Ishikawa (cell line): ENCODE measurements around the gene RABAC1.
A peak's percentile ranks its signal among the peaks of the same experiment; 100 is the strongest.

Experiments used
- CEBPB ChIP-seq: IDR thresholded peaks from 2 replicates; pipeline ENCODE4 v1.6.1; 2012
- CREB1 ChIP-seq: IDR thresholded peaks from 2 replicates; pipeline ENCODE4 v1.6.1; 2012; ENCODE audit warnings: low read depth
- EP300 ChIP-seq: IDR thresholded peaks from 2 replicates; pipeline ENCODE4 v1.6.1; 2012; ENCODE audit warnings: borderline replicate concordance
- FOXM1 ChIP-seq: IDR thresholded peaks from 2 replicates; pipeline ENCODE4 v1.6.1; 2012; ENCODE audit warnings: low read depth, borderline replicate concordance
- NFIC ChIP-seq: IDR thresholded peaks from 2 replicates; pipeline ENCODE4 v1.6.1; 2012
- RAD21 ChIP-seq: IDR thresholded peaks from 2 replicates; pipeline ENCODE4 v1.6.1; 2012; ENCODE audit warnings: low read depth
- REST ChIP-seq: IDR thresholded peaks from 2 replicates; pipeline ENCODE4 v1.6.1; 2012; ENCODE audit warnings: low read depth, mild to moderate bottlenecking
- TAF1 ChIP-seq: IDR thresholded peaks from 2 replicates; pipeline ENCODE4 v1.6.1; 2012; ENCODE audit warnings: low read depth, mild to moderate bottlenecking
- TCF12 ChIP-seq: IDR thresholded peaks from 2 replicates; pipeline ENCODE4 v1.6.1; 2012; ENCODE audit warnings: low read depth
- TEAD4 ChIP-seq: IDR thresholded peaks from 2 replicates; pipeline ENCODE4 v1.6.1; 2012
- USF1 ChIP-seq: IDR thresholded peaks from 2 replicates; pipeline ENCODE4 v1.6.1; 2012
- YY1 ChIP-seq: IDR thresholded peaks from 2 replicates; pipeline ENCODE4 v1.6.1; 2012; ENCODE audit warnings: low read depth
- ZBTB7A ChIP-seq: IDR thresholded peaks from 2 replicates; pipeline ENCODE4 v1.6.1; 2012; ENCODE audit warnings: low read depth
- TF ChIP-seq, protein P1 (sequence below): IDR thresholded peaks from 2 replicates; pipeline ENCODE4 v1.6.1; 2012

RABAC1 gene

DNA sequence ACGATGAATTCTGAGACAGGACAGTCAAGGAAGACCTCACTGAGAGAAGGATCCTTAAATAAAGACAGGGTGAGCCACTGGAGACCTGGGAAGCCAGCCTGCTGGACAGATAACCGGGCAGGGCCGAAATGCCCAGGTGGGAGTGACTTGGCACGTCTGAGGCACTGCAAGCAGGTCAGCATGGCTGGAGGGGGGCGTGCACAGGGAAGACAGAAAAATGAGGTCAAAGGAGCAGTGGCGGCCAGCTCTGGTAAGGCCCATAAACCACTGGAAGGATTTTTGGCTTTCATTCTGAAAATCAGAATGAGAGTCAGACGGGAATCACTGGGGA lies 40.7 kb upstream of the RABAC1 start:
- no peak for TF ChIP-seq YY1
- no peak for TF ChIP-seq EP300

DNA sequence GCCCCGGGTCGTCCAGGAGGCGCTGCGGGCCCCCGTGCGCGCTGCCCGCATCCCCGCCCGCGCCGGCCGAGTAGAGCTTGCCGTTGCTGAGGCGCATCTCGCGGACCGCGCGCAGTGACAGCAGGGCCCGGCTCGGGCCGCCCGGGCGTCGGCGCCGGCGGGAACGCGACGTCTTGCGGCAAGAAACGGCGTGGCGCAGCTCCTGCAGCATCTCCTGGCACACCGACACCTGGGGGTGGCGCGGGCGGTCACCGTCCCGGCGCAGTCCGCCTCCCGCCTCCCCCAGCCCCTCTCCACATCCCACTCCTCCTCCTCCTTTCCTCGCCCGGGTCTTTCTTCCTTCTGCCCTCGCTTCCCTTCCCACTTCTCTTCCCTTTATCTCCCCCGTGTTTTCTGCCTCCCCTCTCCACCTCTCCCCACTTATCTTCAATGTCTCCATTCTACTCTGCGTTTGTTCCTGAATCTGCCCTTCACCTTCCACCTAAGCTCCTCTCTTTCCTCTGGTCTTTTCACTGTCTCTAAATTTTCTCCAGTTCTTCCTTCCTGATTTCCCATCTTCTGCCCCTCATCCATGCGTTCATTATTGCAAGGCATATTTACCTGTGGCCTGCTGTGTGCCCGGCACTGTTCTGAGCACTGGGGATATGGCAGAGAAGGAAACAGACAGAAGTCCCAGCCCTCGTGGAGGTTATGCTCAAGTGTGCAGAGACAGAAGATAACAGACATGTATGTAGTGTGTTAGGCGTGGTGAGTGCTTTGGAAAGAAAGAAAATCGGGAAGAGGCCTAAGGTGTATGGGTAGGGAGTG lies 40.2 kb upstream of the RABAC1 start:
- TF ChIP-seq TAF1 (no peak), USF1 (no peak), FOXM1 (no peak), CREB1 (no peak), EP300 (no peak), CEBPB (no peak), NFIC (no peak), YY1 (no peak), ZBTB7A (no peak)

DNA sequence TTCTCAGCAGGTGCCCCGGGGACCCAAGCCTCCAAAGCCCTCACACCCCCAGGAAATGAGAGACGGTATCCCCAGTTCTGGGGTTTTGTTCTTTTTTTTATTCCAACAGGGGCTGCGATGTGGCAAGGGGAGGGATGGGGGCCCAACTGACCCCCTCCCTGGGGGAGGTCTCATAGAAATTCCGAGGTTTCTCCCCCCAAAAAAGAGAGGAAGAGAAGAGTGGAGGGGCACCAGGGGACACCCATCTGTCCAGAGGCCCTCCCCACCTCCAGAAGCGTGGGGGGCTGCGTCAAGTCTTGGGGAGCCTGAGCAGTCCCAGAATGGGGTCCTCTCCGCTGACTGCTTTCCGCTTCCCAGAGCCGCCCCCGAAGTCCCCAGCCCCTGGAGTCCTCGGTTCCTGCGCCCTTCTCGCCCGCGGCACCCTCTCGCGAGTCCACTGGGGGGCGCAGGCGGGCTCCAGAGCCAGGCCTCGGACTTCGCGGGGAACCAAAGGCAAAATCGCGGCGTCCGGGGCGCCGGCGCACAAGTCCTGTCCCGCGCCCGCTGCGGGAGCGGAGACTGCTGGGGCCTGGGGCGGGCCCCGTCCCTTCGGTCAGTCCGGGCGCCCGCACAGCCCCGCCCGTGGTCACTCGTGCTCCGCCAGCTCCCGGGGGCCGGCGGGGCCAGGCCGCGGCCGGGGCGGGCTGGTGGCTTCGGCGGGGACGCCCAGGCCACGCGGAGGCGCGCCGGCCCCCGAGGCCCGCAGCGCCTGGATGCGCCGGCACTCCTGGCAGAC lies 39.3 kb upstream of the RABAC1 start:
- TF ChIP-seq RAD21 (peak; percentile 45; the same call in 1 of the 2 replicates), REST (peak; percentile 44; the same call in 1 of the 2 replicates), ZBTB7A (no peak)
- TF ChIP-seq, protein P1, sequence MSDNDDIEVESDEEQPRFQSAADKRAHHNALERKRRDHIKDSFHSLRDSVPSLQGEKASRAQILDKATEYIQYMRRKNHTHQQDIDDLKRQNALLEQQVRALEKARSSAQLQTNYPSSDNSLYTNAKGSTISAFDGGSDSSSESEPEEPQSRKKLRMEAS = no peak

- TF ChIP-seq TEAD4 (no peak), TAF1 (no peak)
These were observed 38.7 kb upstream of the RABAC1 start for GRCh38 chr19:41997851-41998229.

DNA sequence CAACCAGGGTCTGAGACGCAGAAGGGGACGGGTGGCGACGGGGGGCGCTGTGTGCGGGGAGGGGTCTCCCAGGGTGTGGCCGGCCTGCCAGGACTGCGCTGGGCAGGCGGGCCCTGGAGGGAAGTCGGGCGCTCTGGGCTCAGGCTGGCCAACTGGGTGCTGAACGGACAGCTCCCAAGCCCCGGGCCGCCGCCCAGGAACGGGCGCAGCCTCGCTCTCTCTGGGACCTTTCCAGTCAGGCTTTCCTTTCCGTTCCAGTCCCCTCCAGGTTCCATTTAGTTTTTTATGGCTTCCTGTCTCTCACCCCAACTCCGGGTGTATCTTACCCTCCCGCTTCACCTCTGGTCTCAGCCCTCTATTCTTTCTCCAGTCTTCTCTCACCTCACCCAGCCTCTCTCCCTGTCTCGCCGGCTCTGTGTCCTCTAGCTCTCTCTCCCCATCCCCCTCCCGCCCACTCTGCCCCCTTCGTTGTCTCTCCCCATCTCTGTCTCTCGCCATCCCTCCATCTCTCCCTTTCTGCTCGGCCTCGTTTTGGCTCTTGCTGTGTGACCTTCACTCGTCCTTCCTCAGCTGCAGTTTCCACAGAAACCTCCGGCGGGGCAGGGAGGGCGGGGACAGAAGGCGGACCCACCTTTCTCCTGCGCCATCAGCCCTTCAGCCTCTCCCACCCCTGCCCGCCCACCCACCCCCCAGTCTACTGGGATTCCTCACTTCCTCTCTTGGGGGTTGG lies 38.2 kb upstream of the RABAC1 start:
- TF ChIP-seq RAD21 (no peak), TCF12 (no peak), NFIC (no peak), REST (peak; percentile 88), EP300 (no peak), ZBTB7A (no peak)
- TF ChIP-seq, protein P1 = no peak

GRCh38 chr19:41995959-41996797 lies 37.1 kb upstream of the RABAC1 start:
- peak; percentile 46; the same call in 1 of the 2 replicates for TF ChIP-seq ZBTB7A
- TF ChIP-seq NFIC = no peak
